Effector memory CD4-positive, alpha-beta T cell (primary cell): ENCODE results near the gene OR10P1.
A peak's percentile ranks its signal among the peaks of the same experiment; 100 is the strongest.

Source experiments
- DNase-seq, 3 donors: peaks; one replicate each; pipeline ENCODE4 v3.0.0-alpha.2; 2020
- H3K27ac ChIP-seq: 2 replicates; pipeline ENCODE4 v1.7.0; 2013; ENCODE audit warnings: mild to moderate bottlenecking, low read length, moderate library complexity; ENCODE audit not compliant: insufficient read depth, poor library complexity, severe bottlenecking
- H3K27me3 ChIP-seq: replicated peaks from 2 replicates; pipeline ENCODE4 v1.7.0; 2013; ENCODE audit warnings: mild to moderate bottlenecking, low read length; ENCODE audit not compliant: insufficient read depth, control insufficient read depth, poor library complexity, severe bottlenecking
- H3K36me3 ChIP-seq: 2 replicates; pipeline ENCODE4 v1.7.0; 2013; ENCODE audit warnings: mild to moderate bottlenecking, low read length, moderate library complexity; ENCODE audit not compliant: control insufficient read depth, insufficient read depth
- H3K4me1 ChIP-seq: 2 replicates; pipeline ENCODE4 v1.7.0; 2013; ENCODE audit warnings: low read length, mild to moderate bottlenecking; ENCODE audit not compliant: control insufficient read depth, insufficient read depth, poor library complexity, severe bottlenecking
- H3K4me3 ChIP-seq: 2 replicates; pipeline ENCODE4 v1.7.0; 2013; ENCODE audit warnings: low read length, low read depth, mild to moderate bottlenecking; ENCODE audit not compliant: insufficient read depth, poor library complexity, severe bottlenecking
- H3K9me3 ChIP-seq: 2 replicates; pipeline ENCODE4 v1.7.0; 2013; ENCODE audit warnings: mild to moderate bottlenecking, low read length, moderate library complexity; ENCODE audit not compliant: control insufficient read depth

The OR10P1 gene

DNA sequence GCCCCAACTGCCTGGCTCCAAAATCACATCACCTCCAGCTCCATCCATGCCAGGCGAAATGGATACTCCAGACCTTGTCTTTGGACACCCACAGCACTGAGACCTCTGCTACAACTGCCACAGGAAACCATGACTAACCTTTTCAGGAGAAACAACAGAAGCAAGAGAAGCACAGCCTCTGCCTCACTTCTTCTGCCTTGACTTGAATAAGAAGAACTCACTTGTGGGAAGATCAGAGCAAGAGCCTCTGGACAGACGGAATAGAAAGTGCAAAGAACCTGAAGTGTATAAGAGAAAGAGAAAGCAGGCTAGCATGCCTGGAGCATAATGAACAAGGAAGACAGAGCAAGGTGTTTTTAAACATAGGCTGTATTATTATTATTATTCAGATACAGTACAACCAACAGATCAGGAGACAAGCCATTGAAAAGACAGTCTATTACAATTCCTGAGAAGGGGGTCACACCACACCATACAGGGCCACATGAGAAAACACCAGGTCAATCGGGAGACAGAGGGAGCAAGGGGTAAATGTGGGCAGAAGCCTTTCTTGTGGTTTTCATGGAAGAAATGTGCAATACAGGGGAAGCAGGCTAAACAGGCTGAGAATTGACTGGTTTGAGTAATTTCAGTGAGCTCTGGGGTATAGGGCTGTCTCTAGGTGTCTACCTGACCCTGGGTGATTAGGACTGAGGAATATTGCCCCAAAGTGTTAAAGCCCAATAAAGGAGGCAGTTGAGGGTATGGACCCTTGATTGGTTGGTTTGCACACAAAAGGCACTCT lies 7.4 kb upstream of the OR10P1 start:
- DNase-seq: no peak
- H3K4me3 ChIP-seq: no peak overlapping the region
- H3K36me3 ChIP-seq: no peaks in the 10 kb centered on the region
- H3K27me3 ChIP-seq: no peaks in the 10 kb centered on the region
- no peaks in the 10 kb centered on the region for H3K4me1 ChIP-seq
- no peaks in the 10 kb centered on the region for H3K9me3 ChIP-seq
- H3K27ac ChIP-seq: no peak overlapping the region

GRCh38 chr12:55631056-55631455 lies 5.6 kb upstream of the OR10P1 start:
- H3K9me3 ChIP-seq: no peaks in the 10 kb centered on the region
- no peak for DNase-seq
- no peaks in the 10 kb centered on the region for H3K36me3 ChIP-seq
- H3K27ac ChIP-seq: no peak overlapping the region
- H3K4me1 ChIP-seq: no peaks in the 10 kb centered on the region
- H3K4me3 ChIP-seq: no peak overlapping the region
- H3K27me3 ChIP-seq: no peaks in the 10 kb centered on the region

- Histone ChIP-seq H3K27ac (no peak overlapping the region), H3K27me3 (no peaks in the 10 kb centered on the region), H3K36me3 (no peaks in the 10 kb centered on the region), H3K4me1 (peaks cover 2% of the 10 kb centered on the region), H3K9me3 (no peaks in the 10 kb centered on the region), H3K4me3 (no peak overlapping the region)
- DNase-seq: no peak
Measured at GRCh38 chr12:55631733-55632132, 5.0 kb upstream of the OR10P1 start.

- no peak for DNase-seq
- Histone ChIP-seq H3K27ac (no peak overlapping the region), H3K4me1 (peaks cover 6% of the 10 kb centered on the region), H3K27me3 (no peaks in the 10 kb centered on the region), H3K36me3 (no peaks in the 10 kb centered on the region), H3K9me3 (no peaks in the 10 kb centered on the region), H3K4me3 (no peak overlapping the region)
Measured at GRCh38 chr12:55633151-55633550, 3.5 kb upstream of the OR10P1 start.

- no peaks in the 10 kb centered on the region for H3K36me3 ChIP-seq
- no peak overlapping the region for H3K4me3 ChIP-seq
- DNase-seq: no peak
- no peak overlapping the region for H3K27ac ChIP-seq
- peaks cover 6% of the 10 kb centered on the region for H3K4me1 ChIP-seq
- H3K27me3 ChIP-seq: no peaks in the 10 kb centered on the region
- no peaks in the 10 kb centered on the region for H3K9me3 ChIP-seq
Measured at GRCh38 chr12:55636116-55636655, 506 bp upstream of the OR10P1 start.

GRCh38 chr12:55637467-55637866 lies 775 bp downstream of the OR10P1 start:
- H3K4me1 ChIP-seq: peaks cover 8% of the 10 kb centered on the region
- H3K9me3 ChIP-seq: no peaks in the 10 kb centered on the region
- no peak overlapping the region for H3K27ac ChIP-seq
- no peak overlapping the region for H3K4me3 ChIP-seq
- peak in 2 of 3 donors; percentile 17 to 19 for DNase-seq
- no peaks in the 10 kb centered on the region for H3K36me3 ChIP-seq
- no peaks in the 10 kb centered on the region for H3K27me3 ChIP-seq

DNA sequence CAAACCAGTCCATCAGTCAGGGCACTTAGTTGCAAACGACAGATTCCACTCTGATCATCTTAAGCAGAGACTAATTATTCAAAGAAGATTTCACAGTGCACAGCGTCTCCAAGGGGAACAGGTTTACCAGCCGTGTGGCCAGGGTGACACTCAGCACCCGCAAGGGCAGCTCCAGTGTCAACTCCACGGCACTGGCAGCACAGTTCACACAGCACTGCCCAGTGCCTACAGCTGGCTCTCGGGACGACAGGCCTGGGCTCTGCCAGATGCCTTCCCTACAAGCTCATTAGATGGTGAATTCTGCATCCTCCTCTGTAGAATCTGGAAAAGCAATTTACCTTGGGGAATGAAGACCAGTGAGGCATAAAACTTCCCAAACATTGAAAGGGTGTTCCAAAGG lies 4.9 kb downstream of the OR10P1 start:
- peaks cover 10% of the 10 kb centered on the region for H3K4me1 ChIP-seq
- DNase-seq: no peak
- H3K36me3 ChIP-seq: no peaks in the 10 kb centered on the region
- H3K9me3 ChIP-seq: no peaks in the 10 kb centered on the region
- H3K4me3 ChIP-seq: no peak overlapping the region
- H3K27me3 ChIP-seq: no peaks in the 10 kb centered on the region
- H3K27ac ChIP-seq: no peak overlapping the region

DNA sequence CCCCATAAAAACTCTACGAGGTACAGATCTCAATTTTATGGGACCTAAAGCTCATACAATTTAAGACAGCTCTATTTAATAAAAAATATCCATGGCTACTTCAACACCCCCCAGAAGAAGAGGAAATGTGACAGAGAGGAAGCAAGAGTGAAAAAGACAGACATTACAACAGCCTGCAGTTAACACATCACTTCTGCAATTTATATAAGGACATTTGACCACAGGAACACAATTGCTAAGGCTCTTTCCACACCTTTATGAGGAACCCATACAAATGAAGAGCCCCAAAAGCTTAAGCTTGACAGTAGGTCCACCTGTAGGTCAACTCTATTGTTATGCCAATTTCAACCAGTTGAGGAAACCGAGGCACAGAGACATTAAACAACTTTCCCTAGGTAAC lies 5.6 kb downstream of the OR10P1 start:
- H3K36me3 ChIP-seq: no peaks in the 10 kb centered on the region
- H3K27ac ChIP-seq: no peak overlapping the region
- H3K4me3 ChIP-seq: no peak overlapping the region
- no peaks in the 10 kb centered on the region for H3K9me3 ChIP-seq
- DNase-seq: no peak
- peaks cover 11% of the 10 kb centered on the region for H3K4me1 ChIP-seq
- H3K27me3 ChIP-seq: no peaks in the 10 kb centered on the region

- no peak overlapping the region for H3K27ac ChIP-seq
- H3K36me3 ChIP-seq: no peaks in the 10 kb centered on the region
- no peak overlapping the region for H3K4me3 ChIP-seq
- no peak for DNase-seq
- peaks cover 8% of the 10 kb centered on the region for H3K4me1 ChIP-seq
- no peaks in the 10 kb centered on the region for H3K9me3 ChIP-seq
- H3K27me3 ChIP-seq: no peaks in the 10 kb centered on the region
Measured at GRCh38 chr12:55642669-55643068, 6.0 kb downstream of the OR10P1 start.

GRCh38 chr12:55644591-55644990 lies 7.9 kb downstream of the OR10P1 start:
- H3K27ac ChIP-seq: no peak overlapping the region
- H3K9me3 ChIP-seq: no peaks in the 10 kb centered on the region
- DNase-seq: no peak
- no peak overlapping the region for H3K4me3 ChIP-seq
- peaks cover 8% of the 10 kb centered on the region for H3K4me1 ChIP-seq
- H3K36me3 ChIP-seq: no peaks in the 10 kb centered on the region
- no peaks in the 10 kb centered on the region for H3K27me3 ChIP-seq
